Activated B cell treated with CpG ODN at 0.5 μM for 24 hours (primary cell): ENCODE data around the gene MYBPC3. TPM values are rescaled to one million over a fixed set of nuclear protein-coding genes. Genes with fewer than 3 reads are reported as not detected.
A peak's percentile ranks its signal among the peaks of the same experiment; 100 is the strongest.

Experiments used
- ATAC-seq: fragments of 200-7000 bp; cut with Tn5 transposase; one replicate; pipeline ENCODE4 v1.10.0; 2021; ENCODE audit warnings: low read depth, mild to moderate bottlenecking, moderate library complexity
- CTCF ChIA-PET: fragments of 350-600 bp; sonication (Branson Sonifier 250); formaldehyde crosslinking; loops from one replicate; lab custom pipeline; 2021; ENCODE audit warnings: antibody characterized with exemption; lab: Charles Lee
- POLR2A ChIA-PET: fragments of 350-600 bp; sonication (Branson Sonifier 250); formaldehyde crosslinking; loops from one replicate; lab custom pipeline; 2021; ENCODE audit warnings: antibody characterized with exemption; lab: Charles Lee
- DNase-seq: peaks from one replicate; pipeline ENCODE4 v3.0.0; 2022
- H3K27ac Mint-ChIP-seq: one replicate; pipeline ENCODE4 v1.8.0; 2020; ENCODE audit warnings: mixed read lengths
- H3K27me3 Mint-ChIP-seq: one replicate; pipeline ENCODE4 v1.8.0; 2021; ENCODE audit warnings: mixed read lengths
- H3K36me3 Mint-ChIP-seq: one replicate; pipeline ENCODE4 v1.8.0; 2021; ENCODE audit warnings: low read depth, mixed read lengths
- H3K4me1 Mint-ChIP-seq: one replicate; pipeline ENCODE4 v1.8.0; 2021; ENCODE audit warnings: mixed read lengths
- H3K4me3 Mint-ChIP-seq: one replicate; pipeline ENCODE4 v1.8.0; 2020; ENCODE audit warnings: mild to moderate bottlenecking, mixed read lengths
- H3K9me3 Mint-ChIP-seq: one replicate; pipeline ENCODE4 v1.8.0; 2020; ENCODE audit warnings: mixed read lengths
- intact Hi-C: fragments of 100-400 bp; cut with micrococcal nuclease; formaldehyde crosslinking; loops from one replicate; pipeline ENCODE4 v1.15.1; 2024
- total RNA-seq: library from RNA; stranded (reverse); gene quantifications from 2 replicates; pipeline ENCODE4 v1.2.3, GENCODE V29; 2022
- TF ChIP-seq, protein P1 (sequence below): fragments of 200-600 bp; IDR thresholded peaks from one replicate; pipeline ENCODE4 v1.8.0; 2022; ENCODE audit warnings: antibody characterized with exemption, mild to moderate bottlenecking

The MYBPC3 gene
- total RNA-seq, 1 donor from 2014 or later, result 0.69 TPM

DNA sequence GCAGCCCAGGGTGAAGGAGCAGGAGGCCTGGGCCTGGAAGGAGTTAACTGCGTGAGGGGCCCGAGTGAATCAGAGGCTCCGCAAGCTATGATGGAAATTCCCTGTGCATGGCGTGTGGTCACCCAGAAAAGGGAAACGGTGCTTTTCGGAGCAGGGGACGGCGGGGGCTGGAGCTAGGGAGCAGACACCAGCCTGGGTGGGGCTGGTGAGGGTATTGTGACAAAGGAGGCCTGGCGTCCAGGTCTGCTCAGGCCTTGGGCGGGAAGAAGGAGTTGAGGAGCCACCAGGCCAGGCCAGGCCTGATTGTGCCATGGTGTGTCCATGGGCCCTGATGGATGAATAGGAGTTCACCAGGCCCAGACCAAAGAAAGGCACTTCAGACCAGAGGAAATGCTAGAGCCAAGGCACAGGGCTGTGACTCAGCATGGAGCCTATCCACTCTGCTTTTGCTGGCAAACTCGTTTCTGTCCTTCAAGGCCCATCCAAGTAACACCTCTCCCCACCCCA lies 38.6 kb upstream of the MYBPC3 start:
- TF ChIP-seq, protein P1, sequence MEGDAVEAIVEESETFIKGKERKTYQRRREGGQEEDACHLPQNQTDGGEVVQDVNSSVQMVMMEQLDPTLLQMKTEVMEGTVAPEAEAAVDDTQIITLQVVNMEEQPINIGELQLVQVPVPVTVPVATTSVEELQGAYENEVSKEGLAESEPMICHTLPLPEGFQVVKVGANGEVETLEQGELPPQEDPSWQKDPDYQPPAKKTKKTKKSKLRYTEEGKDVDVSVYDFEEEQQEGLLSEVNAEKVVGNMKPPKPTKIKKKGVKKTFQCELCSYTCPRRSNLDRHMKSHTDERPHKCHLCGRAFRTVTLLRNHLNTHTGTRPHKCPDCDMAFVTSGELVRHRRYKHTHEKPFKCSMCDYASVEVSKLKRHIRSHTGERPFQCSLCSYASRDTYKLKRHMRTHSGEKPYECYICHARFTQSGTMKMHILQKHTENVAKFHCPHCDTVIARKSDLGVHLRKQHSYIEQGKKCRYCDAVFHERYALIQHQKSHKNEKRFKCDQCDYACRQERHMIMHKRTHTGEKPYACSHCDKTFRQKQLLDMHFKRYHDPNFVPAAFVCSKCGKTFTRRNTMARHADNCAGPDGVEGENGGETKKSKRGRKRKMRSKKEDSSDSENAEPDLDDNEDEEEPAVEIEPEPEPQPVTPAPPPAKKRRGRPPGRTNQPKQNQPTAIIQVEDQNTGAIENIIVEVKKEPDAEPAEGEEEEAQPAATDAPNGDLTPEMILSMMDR, result no peak
- DNase-seq, result no peak
- Mint-ChIP-seq H3K36me3 (no peaks in the 10 kb centered on the region), H3K27me3 (no peaks in the 10 kb centered on the region), H3K27ac (no peak overlapping the region), H3K9me3 (no peaks in the 10 kb centered on the region), H3K4me3 (peak overlapping the region; percentile 45), H3K4me1 (peaks cover 59% of the 10 kb centered on the region)
- POLR2A ChIA-PET, result interaction anchor here (3.1 to 9.3 kb wide), 3 partner anchors 10 to 18 kb away, joined by 16 to 97 read pairs (median 34); partner anchors contain the start of gene SPI1
- CTCF ChIA-PET, result interaction anchor here (6.4 kb wide), 1 partner anchor 17 kb away, joined by 41 read pairs; no protein-coding TSS in a partner anchor
- intact Hi-C loops, result no loop called here
- peak; percentile 14 for ATAC-seq

DNA sequence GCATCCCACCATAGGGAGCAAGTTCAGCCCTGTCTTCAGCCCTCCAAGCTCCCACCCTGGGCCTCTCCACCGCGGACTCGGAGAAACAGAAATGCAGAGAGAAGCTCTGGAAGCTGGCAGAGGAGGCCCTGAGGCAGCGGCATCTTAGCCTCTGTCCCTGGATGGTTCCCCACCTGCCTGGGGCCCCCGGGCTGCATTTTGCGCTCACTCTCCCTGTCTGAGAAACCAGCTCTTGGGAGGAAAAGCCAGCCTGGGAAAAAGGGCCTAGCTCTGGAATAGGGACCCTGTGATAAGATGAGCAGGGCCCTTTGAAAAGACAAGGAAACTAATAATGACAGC lies 37.9 kb upstream of the MYBPC3 start:
- DNase-seq (no peak), ATAC-seq (no peak)
- H3K4me3 Mint-ChIP-seq, result peak overlapping the region; percentile 45
- CTCF ChIA-PET, result interaction anchor here (1.7 to 6.4 kb wide), 2 partner anchors 9 to 16 kb away, joined by 5 to 41 read pairs; no protein-coding TSS in a partner anchor
- POLR2A ChIA-PET, result interaction anchor here (3.1 to 9.3 kb wide), 3 partner anchors 11 to 17 kb away, joined by 16 to 97 read pairs (median 34); partner anchors contain the start of gene SPI1
- H3K4me1 Mint-ChIP-seq, result peaks cover 51% of the 10 kb centered on the region
- TF ChIP-seq, protein P1, result no peak
- H3K36me3 Mint-ChIP-seq, result no peaks in the 10 kb centered on the region
- intact Hi-C loops, result no loop called here
- no peaks in the 10 kb centered on the region for H3K27me3 Mint-ChIP-seq
- no peaks in the 10 kb centered on the region for H3K9me3 Mint-ChIP-seq
- no peak overlapping the region for H3K27ac Mint-ChIP-seq

DNA sequence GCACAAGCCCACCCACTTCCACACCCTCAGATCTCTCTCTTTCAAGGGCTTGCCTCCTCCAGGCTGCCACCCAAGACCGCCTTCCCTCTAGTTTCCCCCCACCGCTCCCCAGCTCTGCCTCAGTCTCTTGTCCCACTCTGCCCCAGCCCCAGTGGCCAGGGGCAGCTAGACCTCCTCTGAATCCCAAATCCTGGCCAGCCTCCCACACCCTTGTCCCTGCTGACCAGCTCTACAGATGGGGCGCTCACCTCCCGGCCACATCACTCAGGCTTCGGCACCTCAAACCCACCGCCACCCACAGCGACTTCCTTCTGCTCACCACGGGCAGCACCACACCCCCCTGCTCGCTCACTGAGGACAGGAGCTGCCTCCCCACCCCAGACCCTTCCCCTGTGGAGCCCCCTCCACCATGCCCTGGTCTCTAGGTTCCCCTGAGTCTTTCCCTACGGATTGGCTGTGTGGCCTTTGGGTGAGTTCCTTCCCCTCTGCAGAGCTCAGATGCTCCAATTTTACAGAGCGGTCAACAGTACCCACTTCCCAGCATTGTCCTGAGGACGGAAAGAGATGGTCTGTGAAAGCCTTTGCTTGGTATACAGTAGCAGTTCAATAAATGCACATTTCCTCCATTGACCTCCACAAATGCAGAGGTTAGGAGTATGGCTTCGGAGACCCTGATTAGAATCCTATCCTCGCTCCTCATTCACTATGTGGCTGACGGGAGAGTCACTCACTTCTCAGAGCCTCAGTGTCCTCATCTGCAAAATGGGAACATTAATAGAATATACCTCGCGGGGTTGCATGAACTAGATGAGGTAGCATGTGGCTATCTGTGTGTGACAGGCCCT lies 37.3 kb upstream of the MYBPC3 start:
- Mint-ChIP-seq H3K4me3 (no peak overlapping the region), H3K27me3 (no peaks in the 10 kb centered on the region), H3K27ac (no peak overlapping the region), H3K4me1 (peaks cover 47% of the 10 kb centered on the region), H3K36me3 (no peaks in the 10 kb centered on the region), H3K9me3 (no peaks in the 10 kb centered on the region)
- CTCF ChIA-PET, result interaction anchor here (1.7 to 6.4 kb wide), 2 partner anchors 10 to 16 kb away, joined by 5 to 41 read pairs; no protein-coding TSS in a partner anchor
- ATAC-seq, result no peak
- DNase-seq, result no peak
- POLR2A ChIA-PET, result interaction anchor here (0.5 to 9.3 kb wide), 5 partner anchors 8 to 16 kb away, joined by 3 to 97 read pairs (median 16); partner anchors contain the start of gene SPI1
- TF ChIP-seq, protein P1, result no peak
- intact Hi-C loops, result no loop called here

GRCh38 chr11:47388697-47389576 lies 36.4 kb upstream of the MYBPC3 start:
- no peak overlapping the region for H3K27ac Mint-ChIP-seq
- no peaks in the 10 kb centered on the region for H3K27me3 Mint-ChIP-seq
- H3K4me3 Mint-ChIP-seq, result no peak overlapping the region
- POLR2A ChIA-PET, result interaction anchor here (0.5 to 9.3 kb wide), 4 partner anchors 8 to 11 kb away, joined by 3 to 97 read pairs (median 4); partner anchors contain the start of gene SPI1
- peaks cover 38% of the 10 kb centered on the region for H3K4me1 Mint-ChIP-seq
- no peaks in the 10 kb centered on the region for H3K36me3 Mint-ChIP-seq
- no peaks in the 10 kb centered on the region for H3K9me3 Mint-ChIP-seq
- ATAC-seq, result no peak
- intact Hi-C loops, result no loop called here
- TF ChIP-seq, protein P1, result no peak
- no peak for DNase-seq
- CTCF ChIA-PET, result interaction anchor here (1.7 kb wide), 2 partner anchors 11 to 15 kb away, joined by 5 to 7 read pairs; no protein-coding TSS in a partner anchor
